K562 (cell line): ENCODE results near the gene RBM34. TPM values are rescaled to one million over a fixed set of nuclear protein-coding genes. Genes with fewer than 3 reads are reported as not detected.

Experiments
- ATAC-seq: fragments of 200-7000 bp; cut with Tn5 transposase; 3 replicates; pipeline ENCODE4 v1.9.1; 2020; ENCODE audit warnings: moderate library complexity
- BruUV-seq: library from RNA; stranded (reverse); fragments of 400-500 nt; replicated peaks from 2 replicates; lab custom pipeline; 2021; lab: Mats Ljungman, UMichigan
- CTCF ChIA-PET: fragments of 300-600 bp; formaldehyde crosslinking; extraction: SDS; loops from one replicate; lab custom pipeline; 2021; ENCODE audit warnings: low intra/inter-chr PET ratio; lab: Yijun Ruan, JAX
- POLR2A ChIA-PET: fragments of 300-600, 350-650 bp; sonication (Branson Sonifier 250); formaldehyde crosslinking; extraction: SDS; loops from one replicate; lab custom pipeline; 2021; ENCODE audit warnings: antibody characterized with exemption, inconsistent platforms; lab: Yijun Ruan, JAX
- DNase-seq, 4 experiments: peaks; one replicate each; pipeline versions ENCODE4 v3.0.0 to v3.0.0-alpha.2; 2011 to 2018; ENCODE audit warnings: low spot score in 3 of 4, mixed read lengths in 3 of 4; ENCODE audit errors: extremely low read depth in 1 of 4
- FAIRE-seq: peaks from 2 replicates; lab custom pipeline; 2011; peaks lifted over from hg19 to GRCh38; lab: Jason Lieb, UNC
- H2AFZ ChIP-seq: 2 replicates; pipeline ENCODE4 v1.6.0; 2011; ENCODE audit warnings: low read depth, low read length, control low read depth, inconsistent platforms
- H3K27ac ChIP-seq: fragments of 200-600 bp; 3 replicates; pipeline ENCODE4 v1.8.0; 2011; ENCODE audit warnings: low read depth, mild to moderate bottlenecking, control low read depth, inconsistent platforms, low read length, moderate library complexity, mixed read lengths; ENCODE audit errors: extremely low read depth
- H3K27me3 ChIP-seq, 2 experiments: fragments of 300-600 bp in 1 of 2; 2 replicates in 1 of 2; 3 replicates in 1 of 2; pipeline versions ENCODE4 v1.6.0 to v1.8.0; 2011; ENCODE audit warnings: inconsistent platforms in 2 of 2, low read length in 2 of 2, mild to moderate bottlenecking in 1 of 2, mixed read lengths in 1 of 2, moderate library complexity in 1 of 2; ENCODE audit not compliant: control insufficient read depth in 2 of 2, insufficient read depth in 2 of 2
- H3K36me3 ChIP-seq: fragments of 300-600 bp; 3 replicates; pipeline ENCODE4 v1.8.0; 2011; ENCODE audit warnings: mild to moderate bottlenecking, low read length, inconsistent platforms; ENCODE audit not compliant: control insufficient read depth, insufficient read depth
- H3K4me1 ChIP-seq, 2 experiments: fragments of 200-600 bp in 1 of 2; replicated peaks in 1 of 2; 2 replicates in 1 of 2; 3 replicates in 1 of 2; pipeline versions ENCODE4 v1.5.1 to v1.8.0; 2011; ENCODE audit warnings: inconsistent platforms in 2 of 2, low read length in 2 of 2, mild to moderate bottlenecking in 1 of 2, mixed read lengths in 1 of 2, moderate library complexity in 1 of 2; ENCODE audit not compliant: control insufficient read depth in 2 of 2, insufficient read depth in 2 of 2
- H3K4me2 ChIP-seq: 2 replicates; pipeline ENCODE4 v1.6.1; 2011; ENCODE audit warnings: low read length, control low read depth, inconsistent platforms, mixed read lengths; ENCODE audit not compliant: insufficient read depth
- H3K4me3 ChIP-seq: fragments of 200-600 bp; sonication (generic), shearing (Covaris generic); 2 replicates; pipeline ENCODE4 v1.5.1; 2016; ENCODE audit warnings: control low read depth, inconsistent platforms
- H3K79me2 ChIP-seq: fragments of 200-600 bp; 3 replicates; pipeline ENCODE4 v1.8.0; 2011; ENCODE audit warnings: low read length, inconsistent platforms; ENCODE audit not compliant: control insufficient read depth, insufficient read depth
- H3K9ac ChIP-seq, 2 experiments: 2 replicates each; pipeline versions ENCODE4 v1.6.0 to v1.6.1; 2011; ENCODE audit warnings: low read depth in 2 of 2, low read length in 2 of 2, control low read depth in 1 of 2, inconsistent platforms in 1 of 2, mild to moderate bottlenecking in 1 of 2, mixed read lengths in 1 of 2; ENCODE audit not compliant: insufficient read depth in 1 of 2
- H3K9me1 ChIP-seq: one replicate; pipeline ENCODE4 v1.6.0; 2011; ENCODE audit warnings: inconsistent platforms, mild to moderate bottlenecking, low read length, moderate library complexity; ENCODE audit not compliant: control insufficient read depth, insufficient read depth
- H3K9me3 ChIP-seq: replicated peaks from 2 replicates; pipeline ENCODE4 v1.5.1; 2011; ENCODE audit warnings: low read depth, low read length, inconsistent platforms; ENCODE audit not compliant: control insufficient read depth, insufficient read depth
- H4K20me1 ChIP-seq: replicated peaks from 2 replicates; pipeline ENCODE4 v1.6.1; 2011; ENCODE audit warnings: low read length, inconsistent platforms, mixed read lengths; ENCODE audit not compliant: control insufficient read depth, insufficient read depth
- BCLAF1 ChIP-seq, 2 experiments: fragments of 450-650 bp in 1 of 2; IDR thresholded peaks; 2 replicates each; pipeline ENCODE4 v1.6.1; 2011 to 2017; ENCODE audit warnings: low read depth in 2 of 2, antibody characterized with exemption in 1 of 2, borderline replicate concordance in 1 of 2, low read length in 1 of 2, mild to moderate bottlenecking in 1 of 2, mixed read lengths in 1 of 2; ENCODE audit not compliant: control insufficient read depth in 1 of 2
- POLR2AphosphoS5 ChIP-seq: IDR thresholded peaks from 2 replicates; pipeline ENCODE4 v1.6.1; 2011; ENCODE audit warnings: mild to moderate bottlenecking, low read depth, low read length, moderate library complexity; ENCODE audit not compliant: control insufficient read depth, insufficient read depth
- POLR2B ChIP-seq: fragments of 450-650 bp; IDR thresholded peaks from 2 replicates; pipeline ENCODE4 v1.6.1; 2018; ENCODE audit warnings: low read depth; ENCODE audit not compliant: partially characterized antibody
- SUPT5H ChIP-seq: fragments of 450-650 bp; IDR thresholded peaks from 2 replicates; pipeline ENCODE4 v1.6.1; 2016
- XRCC5 ChIP-seq: fragments of 200-400 bp; formaldehyde crosslinking; IDR thresholded peaks from 2 replicates; pipeline ENCODE4 v1.6.1; 2017; ENCODE audit warnings: low read depth, mild to moderate bottlenecking, low read length
- ZFP36 ChIP-seq: fragments of 150-350 bp; IDR thresholded peaks from 2 replicates; pipeline ENCODE4 v1.6.1; 2018; ENCODE audit warnings: low read length, low read depth; ENCODE audit not compliant: partially characterized antibody
- ZNF212 ChIP-seq: fragments of 450-650 bp; formaldehyde crosslinking; IDR thresholded peaks from 2 replicates; pipeline ENCODE4 v1.4.0; 2020; ENCODE audit warnings: mild to moderate bottlenecking
- WGBS: fragments of 100-300 bp; shearing (Covaris generic); methylation state at CpG from one replicate; pipeline ENCODE4 v1.1.6; 2016; ENCODE audit warnings: low coverage, mixed read lengths; ENCODE audit not compliant: insufficient coverage; ENCODE audit errors: missing lambda C conversion rate; 5-methylcytosine and 5-hydroxymethylcytosine counted together
- in situ Hi-C: fragments of 300-500 bp; cut with MboI; formaldehyde crosslinking; loops from 4 replicates; pipeline ENCODE4 v1.15.0; 2018; ENCODE audit warnings: inconsistent platforms, mixed read lengths
- intact Hi-C: fragments of 100-400 bp; cut with micrococcal nuclease; formaldehyde crosslinking; loops from 2 replicates; pipeline ENCODE4 v1.14.2; 2022
- polyA plus RNA-seq, 8 experiments: library from polyadenylated mRNA; depleted of rRNA in 4 of 8; stranded (reverse) in 5 of 8; unstranded in 3 of 8; fragments of >200 nt; fragmentation: Nextera tagmentation in 2 of 8; fragmentation: Illumina TruSeq in 1 of 8; extraction: Ambion mirVana in 2 of 8; extraction: Trizol in 1 of 8; gene quantifications; 2 replicates each; pipeline versions ENCODE4 v1.2.1 to v1.2.3, GENCODE V29; 2011 to 2014; ENCODE audit warnings: inconsistent platforms in 1 of 8, missing spikeins in 1 of 8
- total RNA-seq, 7 experiments: library from RNA; depleted of rRNA in 6 of 7; stranded (reverse); fragments of >200 nt in 6 of 7; fragmentation: Illumina TruSeq in 2 of 7; extraction: Trizol in 2 of 7; gene quantifications; 2 replicates each; pipeline versions ENCODE4 v1.2.1 to v1.2.3, GENCODE V29; 2011 to 2021; ENCODE audit warnings: low replicate concordance in 1 of 7

Gene RBM34
- total and polyA plus RNA-seq, 9 of the 15 experiments (the other 6 are each of a cell fraction or from before 2014, with no cell fraction given), result 64.0 to 178 (median 124) TPM

GRCh38 chr1:235108876-235109275, 52.2 kb downstream of the RBM34 start:
- 0 out of 4 replicates have a peak, but pooled peaks of 1 of the 2 experiments have one; percentile 25 for TF ChIP-seq BCLAF1 (IDR thresholded peaks at IDR 0.05; ENCODE audit: borderline replicate concordance in 1 of 2, control insufficient read depth in 1 of 2, low read depth in 2 of 2, low read length in 1 of 2)
- TF ChIP-seq POLR2B, result peak; percentile 15
- TF ChIP-seq POLR2AphosphoS5, result peak; percentile 28
- TF ChIP-seq SUPT5H, result 0 out of 2 replicates have a peak, but pooled peaks have one; percentile 18
- TF ChIP-seq XRCC5, result no peak
- peak; percentile 62 for TF ChIP-seq ZFP36
- TF ChIP-seq ZNF212 (CRISPR knock-in tag), result no peak
- Histone ChIP-seq H3K36me3 (peaks cover 70% of the 10 kb centered on the region), H3K9ac (no peak overlapping the region), H4K20me1 (no peaks in the 10 kb centered on the region), H3K4me3 (no peak overlapping the region), H3K9me3 (no peaks in the 10 kb centered on the region), H3K27ac (no peak overlapping the region), H3K27me3 (no peaks in the 10 kb centered on the region), H3K79me2 (peaks cover 24% of the 10 kb centered on the region), H3K9me1 (peaks cover 3% of the 10 kb centered on the region), H3K4me1 (peaks cover 5 to 25% of the 10 kb centered on the region in 2 experiments), H2AFZ (no peak overlapping the region), H3K4me2 (no peak overlapping the region)
- FAIRE-seq, result no peak
- BruUV-seq, result no TSS peak
- intact Hi-C loops (no loop called here), in situ Hi-C loops (no loop called here)
- CTCF ChIA-PET, result no interaction called here
- POLR2A ChIA-PET, result interaction anchor here (0.9 to 5.2 kb wide), 8 partner anchors 9 to 495 kb away, joined by 3 to 51 read pairs (median 4); no protein-coding TSS in a partner anchor
- no peak for ATAC-seq
- DNase-seq, result no peak
- 92% methylated on average over 11 of the region's 11 CpGs for WGBS
